GM23338 (cell line): ENCODE measurements around the gene ZG16B. TPM values are rescaled to one million over a fixed set of nuclear protein-coding genes. Genes with fewer than 3 reads are reported as not detected.

Source experiments
- ATAC-seq: fragments of 200-7000 bp; cut with Tn5 transposase; 3 replicates; pipeline ENCODE4 v1.9.1; 2020
- DNase-seq: peaks from one replicate; pipeline ENCODE4 v3.0.0-alpha.2; 2015; ENCODE audit warnings: low spot score
- H2AFZ ChIP-seq: fragments of 200-600 bp; sonication (generic); 2 replicates; pipeline ENCODE4 v1.8.0; 2016; ENCODE audit warnings: antibody characterized with exemption, mild to moderate bottlenecking, moderate library complexity
- H3F3A ChIP-seq: fragments of 200-600 bp; sonication (generic); replicated peaks from 2 replicates; pipeline ENCODE4 v1.8.0; 2017; ENCODE audit warnings: antibody characterized with exemption, mixed run types, low read depth
- H3K27ac ChIP-seq: fragments of 200-600 bp; sonication (generic); 2 replicates; pipeline ENCODE4 v1.6.1; 2016; ENCODE audit warnings: low read depth
- H3K27me3 ChIP-seq: fragments of 200-600 bp; sonication (generic); 2 replicates; pipeline ENCODE4 v1.8.0; 2016; ENCODE audit warnings: mild to moderate bottlenecking, mixed run types, moderate library complexity; ENCODE audit not compliant: insufficient read depth
- H3K36me3 ChIP-seq: fragments of 200-600 bp; sonication (generic); 2 replicates; pipeline ENCODE4 v1.8.0; 2016; ENCODE audit warnings: mild to moderate bottlenecking; ENCODE audit not compliant: insufficient read depth
- H3K4me1 ChIP-seq: fragments of 200-600 bp; sonication (generic); 2 replicates; pipeline ENCODE4 v1.8.0; 2016; ENCODE audit warnings: mild to moderate bottlenecking, moderate library complexity; ENCODE audit not compliant: insufficient read depth
- H3K4me2 ChIP-seq: fragments of 200-600 bp; sonication (generic); 2 replicates; pipeline ENCODE4 v1.7.1; 2017; ENCODE audit warnings: mixed run types
- H3K4me3 ChIP-seq: fragments of 200-600 bp; sonication (generic); 2 replicates; pipeline ENCODE4 v1.6.1; 2016; ENCODE audit warnings: mixed run types
- H3K79me2 ChIP-seq: fragments of 200-600 bp; sonication (generic); replicated peaks from 2 replicates; pipeline ENCODE4 v1.8.0; 2017; ENCODE audit warnings: mild to moderate bottlenecking; ENCODE audit not compliant: insufficient read depth
- H3K9me2 ChIP-seq: fragments of 200-600 bp; sonication (generic); 2 replicates; pipeline ENCODE4 v1.8.0; 2017; ENCODE audit not compliant: insufficient read depth
- H4K20me1 ChIP-seq: fragments of 200-600 bp; sonication (generic); replicated peaks from 2 replicates; pipeline ENCODE4 v1.8.0; 2017; ENCODE audit warnings: mild to moderate bottlenecking; ENCODE audit not compliant: insufficient read depth
- H3K27ac Mint-ChIP-seq: 2 replicates; pipeline ENCODE4 v1.8.0; 2020; ENCODE audit warnings: inconsistent platforms, mild to moderate bottlenecking, moderate library complexity, mixed read lengths
- H3K27me3 Mint-ChIP-seq: 3 replicates; pipeline ENCODE4 v1.8.0; 2022; ENCODE audit warnings: low read depth, mild to moderate bottlenecking, moderate library complexity, mixed read lengths, inconsistent platforms; ENCODE audit not compliant: insufficient read depth, poor library complexity
- H3K36me3 Mint-ChIP-seq: 3 replicates; pipeline ENCODE4 v1.8.0; 2021; ENCODE audit warnings: low read depth, mild to moderate bottlenecking, inconsistent platforms, moderate library complexity, mixed read lengths
- H3K4me1 Mint-ChIP-seq: 3 replicates; pipeline ENCODE4 v1.8.0; 2020; ENCODE audit warnings: mild to moderate bottlenecking, inconsistent platforms, mixed read lengths
- H3K4me3 Mint-ChIP-seq: 3 replicates; pipeline ENCODE4 v1.8.0; 2021; ENCODE audit warnings: moderate library complexity, mild to moderate bottlenecking, inconsistent platforms, mixed read lengths
- H3K9me3 Mint-ChIP-seq: 3 replicates; pipeline ENCODE4 v1.8.0; 2020; ENCODE audit warnings: moderate library complexity, mild to moderate bottlenecking, inconsistent platforms, mixed read lengths
- ETS1 ChIP-seq: IDR thresholded peaks from 2 replicates; pipeline ENCODE4 v1.6.1; 2016; ENCODE audit warnings: antibody characterized with exemption
- EZH2phosphoT487 ChIP-seq: fragments of 200-600 bp; sonication (generic); IDR thresholded peaks from one replicate; pipeline ENCODE4 v1.8.1; 2018; ENCODE audit warnings: antibody characterized with exemption; ENCODE audit not compliant: unreplicated experiment
- JUNB ChIP-seq: IDR thresholded peaks from one replicate; pipeline ENCODE4 v1.6.1; 2016; ENCODE audit warnings: antibody characterized with exemption; ENCODE audit not compliant: unreplicated experiment
- POLR2AphosphoS5 ChIP-seq: IDR thresholded peaks from 2 replicates; pipeline ENCODE4 v1.6.1; 2016; ENCODE audit warnings: antibody characterized with exemption, low read depth
- ZNF462 ChIP-seq: fragments of 250-450 bp; sonication (Bioruptor Pico); IDR thresholded peaks from 2 replicates; pipeline ENCODE4 v1.5.0; 2020; ENCODE audit warnings: mild to moderate bottlenecking, moderate library complexity
- polyA plus RNA-seq: library from polyadenylated mRNA; unstranded; fragments of >200 nt; fragmentation: Nextera tagmentation; extraction: Ambion mirVana; gene quantifications from 2 replicates; pipeline ENCODE4 v1.2.1, GENCODE V29; 2016
- total RNA-seq: library from RNA; depleted of rRNA; stranded (reverse); fragments of >200 nt; shearing (Covaris generic); gene quantifications from 2 replicates; pipeline ENCODE4 v1.2.3, GENCODE V29; 2014

Gene ZG16B
- total and polyA plus RNA-seq, 2 experiments from 2014 or later: not detected

DNA sequence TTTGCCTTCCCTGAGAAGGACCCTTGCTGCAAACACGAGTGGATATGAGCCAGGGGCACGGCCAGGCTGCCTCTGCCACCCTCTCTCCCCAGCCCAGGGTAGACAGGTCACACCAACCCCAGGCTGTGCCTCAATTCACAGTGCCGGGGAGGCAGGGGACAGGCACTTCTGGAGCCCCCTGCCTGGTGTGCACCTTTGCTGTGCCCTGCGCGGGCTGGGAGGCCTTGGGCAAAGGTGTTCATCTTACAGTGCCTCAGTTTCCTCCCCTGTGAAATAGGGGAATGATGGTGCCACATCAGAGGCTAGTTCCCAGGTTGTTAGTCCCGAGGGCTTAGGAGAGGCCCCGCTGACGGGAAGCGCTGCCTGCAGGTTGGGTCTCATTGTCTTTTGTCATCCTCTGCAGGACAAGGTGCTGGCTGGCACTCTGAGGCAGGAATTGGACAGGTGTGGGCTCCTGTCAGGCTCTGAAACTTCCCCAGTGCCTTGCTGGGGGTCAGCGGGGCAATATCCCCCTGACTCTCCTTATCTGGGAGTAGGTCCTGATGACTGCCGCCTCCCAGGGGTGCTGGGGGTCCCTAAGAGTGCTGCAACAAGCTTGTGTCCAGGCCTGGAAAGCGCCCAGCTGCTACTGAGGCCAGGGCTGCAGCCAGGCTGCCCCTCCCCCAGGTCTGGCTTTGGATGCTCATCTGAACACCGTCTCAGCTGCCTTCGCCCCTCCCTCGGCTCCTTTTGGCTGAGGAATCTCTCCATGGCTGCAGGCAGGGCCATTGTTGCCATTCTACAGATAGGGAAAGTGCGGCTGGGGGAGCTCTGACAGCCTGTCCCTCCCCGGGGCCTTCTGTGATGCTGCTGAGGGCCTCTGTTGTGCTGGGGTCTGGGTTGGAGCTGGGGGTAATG lies 9.9 kb upstream of the ZG16B start (continued):
- TF ChIP-seq ETS1 (no peak), ZNF462 (CRISPR knock-in tag) (no peak), JUNB (no peak), POLR2AphosphoS5 (no peak)

DNA sequence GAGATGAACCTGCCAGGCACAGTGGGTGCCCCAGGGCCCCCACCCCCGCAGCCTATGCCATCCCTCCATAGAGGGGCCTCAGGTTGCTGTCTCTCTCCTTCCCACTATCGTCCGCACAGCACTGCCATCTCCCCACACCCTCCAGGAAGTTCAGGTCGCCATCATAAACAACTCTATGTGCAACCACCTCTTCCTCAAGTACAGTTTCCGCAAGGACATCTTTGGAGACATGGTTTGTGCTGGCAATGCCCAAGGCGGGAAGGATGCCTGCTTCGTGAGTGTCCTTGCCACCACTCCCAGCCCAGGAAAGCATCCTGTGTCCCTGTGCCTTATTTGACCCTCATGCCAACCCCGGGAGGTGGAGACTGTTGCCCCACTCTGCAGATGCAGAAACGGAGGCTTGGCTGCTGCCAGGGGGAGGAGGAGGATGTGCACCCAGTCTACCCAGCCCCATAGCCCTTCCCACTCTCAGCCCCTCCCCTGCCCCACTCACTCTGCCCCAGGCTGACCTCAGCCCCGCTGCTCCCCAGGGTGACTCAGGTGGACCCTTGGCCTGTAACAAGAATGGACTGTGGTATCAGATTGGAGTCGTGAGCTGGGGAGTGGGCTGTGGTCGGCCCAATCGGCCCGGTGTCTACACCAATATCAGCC lies 9.1 kb upstream of the ZG16B start:
- Histone ChIP-seq H3K9me2 (no peaks in the 10 kb centered on the region), H3K4me2 (no peak overlapping the region), H3K4me3 (no peak overlapping the region), H3F3A (no peaks in the 10 kb centered on the region), H3K27ac (no peak overlapping the region), H3K36me3 (no peaks in the 10 kb centered on the region), H2AFZ (no peak overlapping the region), H3K79me2 (no peaks in the 10 kb centered on the region), H3K27me3 (no peaks in the 10 kb centered on the region), H3K4me1 (no peaks in the 10 kb centered on the region), H4K20me1 (no peaks in the 10 kb centered on the region)
- DNase-seq (no peak), ATAC-seq (no peak)
- H3K4me3 Mint-ChIP-seq: no peak overlapping the region
- H3K36me3 Mint-ChIP-seq: no peaks in the 10 kb centered on the region
- TF ChIP-seq EZH2phosphoT487: no peak
- H3K4me1 Mint-ChIP-seq: no peaks in the 10 kb centered on the region
- H3K9me3 Mint-ChIP-seq: no peaks in the 10 kb centered on the region
- H3K27ac Mint-ChIP-seq: no peak overlapping the region
- peaks cover 6% of the 10 kb centered on the region for H3K27me3 Mint-ChIP-seq
